NCI-H2227 (cell line): ENCODE data around the gene TNXB.
"Not testable (repeated sequence)": the region's sequence is repeated elsewhere in the genome, so short reads cannot be mapped to it uniquely, and the experiment has no call there.

ENCODE experiments used
- DNase-seq: peaks from one replicate; lab custom pipeline; 2025; ENCODE audit not compliant: unreplicated experiment; lab: John Stamatoyannopoulos, UW

Gene TNXB

GRCh38 chr6:32005991-32006529 lies 103.1 kb downstream of the TNXB start:
- not testable (repeated sequence) for DNase-seq

GRCh38 chr6:32005538-32005880 lies 103.6 kb downstream of the TNXB start:
- not testable (repeated sequence) for DNase-seq

DNA sequence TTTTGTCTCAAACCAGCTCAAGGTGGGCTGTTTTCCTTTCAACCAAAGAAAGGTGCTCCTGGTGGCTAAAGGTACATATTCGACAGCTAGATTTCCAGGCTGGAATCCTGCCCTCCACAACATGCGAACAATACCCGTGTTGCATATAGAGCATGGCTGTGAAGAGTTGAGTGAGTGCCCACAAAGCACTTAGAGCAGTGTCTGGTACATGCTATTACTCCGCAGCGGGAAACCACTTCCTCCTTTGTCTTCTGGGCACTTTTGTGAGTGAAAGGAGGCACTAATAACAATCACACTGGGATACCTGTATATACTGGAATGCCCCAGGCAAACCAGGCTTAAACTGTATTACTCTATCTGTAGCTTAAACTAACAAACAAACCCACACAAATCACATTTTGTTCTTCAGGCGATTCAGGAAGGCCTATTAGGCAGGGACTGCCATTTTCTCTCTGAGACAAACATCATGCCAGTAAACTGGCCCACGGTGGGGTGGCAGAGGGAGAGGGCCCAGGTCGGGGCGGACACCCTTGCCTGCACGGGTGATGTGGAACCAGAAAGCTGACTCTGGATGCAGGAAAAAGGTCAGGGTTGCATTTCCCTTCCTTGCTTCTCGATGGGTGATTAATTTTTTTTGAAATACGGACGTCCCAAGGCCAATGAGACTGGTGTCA lies 104.1 kb downstream of the TNXB start:
- DNase-seq = not testable (repeated sequence)

GRCh38 chr6:32004393-32004792 lies 104.7 kb downstream of the TNXB start:
- DNase-seq = not testable (repeated sequence)

DNA sequence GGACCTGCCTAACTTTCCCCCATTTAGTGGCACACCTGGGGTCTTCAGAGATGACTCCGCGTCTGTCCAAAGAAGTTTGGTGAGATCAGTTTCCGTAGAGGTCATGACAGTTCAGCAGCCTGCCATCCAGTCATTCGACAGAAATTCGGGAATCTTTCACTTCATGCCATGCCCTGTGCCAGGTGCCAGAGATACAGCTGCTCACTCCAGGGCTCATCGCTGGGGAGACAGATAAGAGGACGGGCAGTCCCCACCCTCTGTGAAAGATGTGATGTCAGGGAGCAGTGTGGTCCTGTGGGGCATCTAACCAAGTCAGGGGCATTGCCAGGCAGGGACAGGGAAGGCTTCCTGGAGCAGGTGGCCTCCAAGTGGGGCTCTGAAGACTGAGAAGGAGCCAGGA lies 105.8 kb downstream of the TNXB start:
- DNase-seq = not testable (repeated sequence)

- not testable (repeated sequence) for DNase-seq
These were observed 106.4 kb downstream of the TNXB start for GRCh38 chr6:32002546-32003268.

DNA sequence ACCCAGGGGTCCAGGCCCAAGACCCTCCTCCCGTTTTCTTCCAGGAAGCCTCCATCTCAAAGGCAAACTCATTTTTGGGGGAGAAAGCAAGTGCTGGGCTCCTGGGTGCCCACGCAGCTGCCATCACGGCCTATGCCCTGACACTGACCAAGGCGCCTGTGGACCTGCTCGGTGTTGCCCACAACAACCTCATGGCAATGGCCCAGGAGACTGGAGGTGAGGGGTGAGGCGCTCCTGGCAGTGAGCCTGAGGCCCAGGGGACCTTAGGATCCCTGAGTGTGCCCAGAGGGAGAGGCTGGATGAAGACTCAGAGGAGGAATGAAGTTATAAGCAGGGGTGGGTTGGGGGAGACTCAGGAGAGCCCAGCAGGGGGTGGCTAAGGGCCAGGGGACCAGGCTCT lies 112.8 kb downstream of the TNXB start:
- not testable (repeated sequence) for DNase-seq

GRCh38 chr6:31994421-31994820 lies 114.7 kb downstream of the TNXB start:
- not testable (repeated sequence) for DNase-seq
